ENCODE measurements around the gene AIRE.

- no peak for TF ChIP-seq EZH2phosphoT487 (conservative IDR thresholded peaks at IDR 0.05; ENCODE audit: low read length)
- TF ChIP-seq, protein P1, sequence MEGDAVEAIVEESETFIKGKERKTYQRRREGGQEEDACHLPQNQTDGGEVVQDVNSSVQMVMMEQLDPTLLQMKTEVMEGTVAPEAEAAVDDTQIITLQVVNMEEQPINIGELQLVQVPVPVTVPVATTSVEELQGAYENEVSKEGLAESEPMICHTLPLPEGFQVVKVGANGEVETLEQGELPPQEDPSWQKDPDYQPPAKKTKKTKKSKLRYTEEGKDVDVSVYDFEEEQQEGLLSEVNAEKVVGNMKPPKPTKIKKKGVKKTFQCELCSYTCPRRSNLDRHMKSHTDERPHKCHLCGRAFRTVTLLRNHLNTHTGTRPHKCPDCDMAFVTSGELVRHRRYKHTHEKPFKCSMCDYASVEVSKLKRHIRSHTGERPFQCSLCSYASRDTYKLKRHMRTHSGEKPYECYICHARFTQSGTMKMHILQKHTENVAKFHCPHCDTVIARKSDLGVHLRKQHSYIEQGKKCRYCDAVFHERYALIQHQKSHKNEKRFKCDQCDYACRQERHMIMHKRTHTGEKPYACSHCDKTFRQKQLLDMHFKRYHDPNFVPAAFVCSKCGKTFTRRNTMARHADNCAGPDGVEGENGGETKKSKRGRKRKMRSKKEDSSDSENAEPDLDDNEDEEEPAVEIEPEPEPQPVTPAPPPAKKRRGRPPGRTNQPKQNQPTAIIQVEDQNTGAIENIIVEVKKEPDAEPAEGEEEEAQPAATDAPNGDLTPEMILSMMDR (IDR thresholded peaks at IDR 0.05; ENCODE audit: insufficient read depth, low read length, poor library complexity, severe bottlenecking), result no peak
Measured at GRCh38 chr21:44288251-44289110, 2.8 kb downstream of the AIRE start.

Measured in SU-DHL-6 (cell line).